ENCODE measurements around the gene EGR4.

The EGR4 gene

GRCh38 chr2:73260338-73260984, 32.9 kb downstream of the EGR4 start:
- peak; percentile 33 for DNase-seq (ENCODE audit: low read depth, low spot score)
- H3K4me3 ChIP-seq (ENCODE audit: low read depth, low read length), result no peak overlapping the region
- peak; percentile 54 for TF ChIP-seq CTCF (IDR thresholded peaks at IDR 0.05; ENCODE audit: low read depth, low read length)
- in situ Hi-C loops (cut with HindIII; ENCODE audit: low sequenced_read_pairs), result no loop called here

GRCh38 chr2:73259704-73260337, 33.5 kb downstream of the EGR4 start:
- in situ Hi-C loops (cut with HindIII; ENCODE audit: low sequenced_read_pairs), result no loop called here

GRCh38 chr2:73259276-73259675, 34.1 kb downstream of the EGR4 start:
- no peak overlapping the region for H3K4me3 ChIP-seq (ENCODE audit: low read depth, low read length)
- no peak for TF ChIP-seq CTCF (IDR thresholded peaks at IDR 0.05; ENCODE audit: low read depth, low read length)
- in situ Hi-C loops (cut with HindIII; ENCODE audit: low sequenced_read_pairs), result no loop called here
- DNase-seq (ENCODE audit: low read depth, low spot score), result no peak

More at GRCh38 chr2:73259704-73260337, 33.5 kb downstream of the EGR4 start:
- H3K4me3 ChIP-seq (ENCODE audit: low read depth, low read length), result no peak overlapping the region
- DNase-seq (ENCODE audit: low read depth, low spot score), result no peak
- no peak for TF ChIP-seq CTCF (IDR thresholded peaks at IDR 0.05; ENCODE audit: low read depth, low read length)

- H3K4me3 ChIP-seq (ENCODE audit: low read depth, low read length), result no peak overlapping the region
- no peak for TF ChIP-seq CTCF (IDR thresholded peaks at IDR 0.05; ENCODE audit: low read depth, low read length)
- in situ Hi-C loops (cut with HindIII; ENCODE audit: low sequenced_read_pairs), result no loop called here
- DNase-seq (ENCODE audit: low read depth, low spot score), result no peak
Measured at GRCh38 chr2:73258913-73259215, 34.5 kb downstream of the EGR4 start.

DNA sequence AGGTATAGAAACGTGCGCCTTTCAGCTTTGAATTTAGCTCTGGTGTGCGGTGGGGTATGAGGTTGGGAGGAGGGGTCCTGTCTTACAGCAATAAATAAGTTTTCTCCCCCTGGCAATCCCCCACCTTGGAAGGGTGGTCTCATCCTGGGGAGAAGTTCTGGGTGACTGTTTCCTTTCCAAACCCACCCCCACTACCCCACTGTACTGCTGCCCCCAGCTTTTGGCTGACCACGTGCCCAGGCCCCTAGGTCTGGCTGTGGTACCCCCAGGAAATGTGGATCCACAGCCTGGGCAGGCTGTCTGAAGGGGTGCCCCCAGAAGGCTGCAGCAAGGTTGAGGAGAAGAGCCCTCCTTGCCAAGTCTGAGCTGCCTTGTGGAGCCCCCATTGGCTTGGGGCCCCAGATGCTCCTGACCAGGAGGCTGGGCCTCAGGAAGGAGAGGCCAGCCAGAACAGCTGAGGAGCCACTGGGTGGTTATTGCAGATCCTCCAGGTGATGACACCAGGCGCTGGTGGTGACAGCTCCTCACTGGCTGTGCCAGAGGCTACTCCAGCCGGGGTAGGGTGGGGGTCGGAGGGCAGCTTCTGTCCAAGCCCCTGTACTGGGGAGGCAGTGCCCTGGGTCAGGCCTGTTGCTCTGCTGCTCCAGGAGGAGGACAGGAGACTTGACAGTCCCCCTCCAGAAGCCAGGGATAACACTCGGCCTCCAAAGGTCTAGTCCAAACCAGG, 35.0 kb downstream of the EGR4 start:
- no peak for DNase-seq (ENCODE audit: low read depth, low spot score)
- TF ChIP-seq CTCF (IDR thresholded peaks at IDR 0.05; ENCODE audit: low read depth, low read length), result no peak
- in situ Hi-C loops (cut with HindIII; ENCODE audit: low sequenced_read_pairs), result no loop called here
- H3K4me3 ChIP-seq (ENCODE audit: low read depth, low read length), result no peak overlapping the region

DNA sequence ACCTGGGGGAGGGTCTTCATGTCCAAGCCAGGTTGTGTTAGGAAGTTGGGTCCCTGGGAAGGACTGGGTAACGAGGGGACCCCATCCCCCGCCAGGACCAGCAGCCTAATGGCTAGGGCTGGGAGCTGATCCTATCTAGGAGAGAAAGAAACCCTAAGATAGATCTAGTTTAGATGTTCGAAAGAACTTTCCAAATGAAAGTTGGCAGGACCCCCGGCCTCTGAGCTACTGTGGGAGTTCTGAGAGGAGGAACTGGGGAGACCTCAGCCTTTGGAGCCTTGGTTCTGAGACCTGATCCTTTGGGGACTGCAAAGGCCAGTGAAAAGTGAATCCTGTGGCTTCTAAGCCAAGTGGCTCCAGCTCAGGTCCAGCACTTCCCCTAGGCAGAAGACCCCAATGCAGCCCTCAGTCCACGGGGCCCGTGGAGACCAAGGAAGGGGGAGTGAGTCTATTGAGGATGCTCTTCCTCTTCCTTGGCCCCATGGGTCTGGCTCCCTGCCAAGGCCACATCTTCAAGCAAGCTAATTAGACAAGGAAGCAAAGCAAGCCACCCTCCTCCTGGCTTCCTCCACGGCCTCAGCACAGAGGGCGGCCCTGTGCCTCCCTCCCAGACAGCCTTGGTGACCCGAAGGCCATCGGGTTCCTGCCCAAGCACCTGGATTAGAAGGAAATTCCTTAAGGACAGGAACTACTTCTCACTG, 35.8 kb downstream of the EGR4 start:
- no peak for TF ChIP-seq CTCF (IDR thresholded peaks at IDR 0.05; ENCODE audit: low read depth, low read length)
- DNase-seq (ENCODE audit: low read depth, low spot score), result no peak
- no peak overlapping the region for H3K4me3 ChIP-seq (ENCODE audit: low read depth, low read length)
- in situ Hi-C loops (cut with HindIII; ENCODE audit: low sequenced_read_pairs), result no loop called here
